ENCODE data around the gene KIFAP3.

GRCh38 chr1:169943963-169944526 lies 130.4 kb downstream of the KIFAP3 start:
- TF ChIP-seq CTCF (IDR thresholded peaks at IDR 0.05) (no peak), POLR2A (IDR thresholded peaks at IDR 0.05) (no peak)

All from vagina (tissue), 2 donors.